Sigmoid colon (tissue), 7 donors: ENCODE results near the gene SPTLC1. TPM values are rescaled to one million over a fixed set of nuclear protein-coding genes. Genes with fewer than 3 reads are reported as not detected.

ENCODE experiments used
- DNase-seq: peaks from one replicate; pipeline ENCODE4 v3.0.0-alpha.2; 2019
- H3K27ac ChIP-seq, 4 donors: fragments of 200-600 bp; sonication (generic); one replicate each; pipeline ENCODE4 v1.5.1; 2016 to 2019; ENCODE audit warnings: mild to moderate bottlenecking in 1 of 4
- H3K27me3 ChIP-seq, 3 donors: fragments of 200-600 bp; sonication (generic); one replicate each; pipeline ENCODE4 v1.5.1; 2019; ENCODE audit warnings: mild to moderate bottlenecking in 1 of 3
- H3K36me3 ChIP-seq, 4 donors: fragments of 200-600 bp; sonication (generic); one replicate each; pipeline ENCODE4 v1.5.1; 2016 to 2019
- H3K4me1 ChIP-seq, 4 donors: fragments of 200-600 bp; sonication (generic); one replicate each; pipeline ENCODE4 v1.5.1; 2017 to 2019
- H3K4me3 ChIP-seq, 4 donors: fragments of 200-600 bp; sonication (generic); one replicate each; pipeline ENCODE4 v1.5.1; 2017 to 2019; ENCODE audit warnings: mild to moderate bottlenecking in 2 of 4, moderate library complexity in 1 of 4
- H3K9me3 ChIP-seq, 4 donors: fragments of 200-600 bp in 3 of 4; sonication (generic) in 3 of 4; one replicate each; pipeline versions ENCODE4 v1.5.1 to v1.6.1; 2013 to 2019
- CTCF ChIP-seq, 4 experiments: fragments of 450-650 bp in 3 of 4; fragments of 200-600 bp in 1 of 4; IDR thresholded peaks; one replicate each; pipeline ENCODE4 v1.5.1; 2016 to 2019; ENCODE audit warnings: antibody characterized with exemption in 4 of 4, mild to moderate bottlenecking in 3 of 4, moderate library complexity in 2 of 4
- EP300 ChIP-seq, 4 donors: sonication (generic); formaldehyde crosslinking; IDR thresholded peaks; one replicate each; pipeline ENCODE4 v1.6.1; 2017; ENCODE audit warnings: antibody characterized with exemption in 4 of 4
- POLR2A ChIP-seq, 2 donors: fragments of 450-650 bp; IDR thresholded peaks; one replicate each; pipeline ENCODE4 v1.6.1; 2016; ENCODE audit warnings: antibody characterized with exemption in 2 of 2, mild to moderate bottlenecking in 2 of 2, moderate library complexity in 2 of 2
- POLR2AphosphoS5 ChIP-seq, 4 donors: sonication (generic); formaldehyde crosslinking; IDR thresholded peaks; one replicate each; pipeline ENCODE4 v1.6.1; 2017; ENCODE audit warnings: antibody characterized with exemption in 4 of 4
- WGBS, 2 donors: extraction: QIAGEN DNeasy Blood & Tissue Kit; methylation state at CpG; one replicate each; pipeline ENCODE4 v1.1.7; 2013; 5-methylcytosine and 5-hydroxymethylcytosine counted together
- intact Hi-C: fragments of 100-400 bp; cut with DNase I; formaldehyde crosslinking; loops from one replicate; pipeline ENCODE4 v1.15.1; 2023
- polyA plus RNA-seq, 3 donors: library from polyadenylated mRNA; stranded (reverse); fragments of 200-250 nt; gene quantifications; one replicate each; pipeline ENCODE4 v1.2.3, GENCODE V29; 2013
- total RNA-seq, 4 donors: library from RNA; depleted of rRNA; stranded (reverse); fragments of >200 nt; gene quantifications; one replicate each; pipeline ENCODE4 v1.1.0, GENCODE V29; 2016
- donor health status: healthy with polysubstance abuse.
- donor health status: Bipolar disorder and iron deficiency.
- donor health status: healthy.

Gene SPTLC1
- total and polyA plus RNA-seq, 7 donors = 10.2 to 75.4 (median 55.0) TPM

GRCh38 chr9:92061184-92061583 lies 54.0 kb downstream of the SPTLC1 start:
- no peak overlapping the region for H3K27ac ChIP-seq
- no peak for TF ChIP-seq POLR2A (IDR thresholded peaks at IDR 0.05)
- no peak for TF ChIP-seq POLR2AphosphoS5 (IDR thresholded peaks at IDR 0.05)
- TF ChIP-seq CTCF (IDR thresholded peaks at IDR 0.05) = no peak
- no peak for TF ChIP-seq EP300 (IDR thresholded peaks at IDR 0.05)
- intact Hi-C loops = no loop called here
- no peak for DNase-seq
- H3K4me1 ChIP-seq = no peaks in the 10 kb centered on the region
- 97 to 98% methylated on average over 2 of the region's 2 CpGs for WGBS, 2 donors
- no peak overlapping the region for H3K4me3 ChIP-seq
- no peaks in the 10 kb centered on the region for H3K27me3 ChIP-seq
- H3K9me3 ChIP-seq = peaks cover 0 to 12% (median 2%) of the 10 kb centered on the region in 4 donors
- H3K36me3 ChIP-seq = peaks cover 0 to 40% (median 14%) of the 10 kb centered on the region in 4 donors

GRCh38 chr9:92059661-92060060 lies 55.6 kb downstream of the SPTLC1 start:
- intact Hi-C loops = no loop called here
- no peak overlapping the region for H3K27ac ChIP-seq
- 47 to 86% methylated on average over 3 of the region's 3 CpGs for whole genome bisulfite sequencing, 2 donors
- H3K9me3 ChIP-seq = peaks cover 0 to 12% (median 2%) of the 10 kb centered on the region in 4 donors
- no peaks in the 10 kb centered on the region for H3K27me3 ChIP-seq
- H3K4me1 ChIP-seq = no peaks in the 10 kb centered on the region
- DNase-seq = no peak
- TF ChIP-seq POLR2A (IDR thresholded peaks at IDR 0.05) (no peak), POLR2AphosphoS5 (IDR thresholded peaks at IDR 0.05) (no peak), CTCF (IDR thresholded peaks at IDR 0.05) (no peak), EP300 (IDR thresholded peaks at IDR 0.05) (no peak)
- H3K36me3 ChIP-seq = peaks cover 0 to 32% (median 14%) of the 10 kb centered on the region in 4 donors
- H3K4me3 ChIP-seq = no peak overlapping the region

GRCh38 chr9:92058723-92059444 lies 56.3 kb downstream of the SPTLC1 start:
- Histone ChIP-seq H3K9me3 (peaks cover 0 to 12% (median 2%) of the 10 kb centered on the region in 4 donors), H3K4me3 (no peak overlapping the region), H3K36me3 (peaks cover 0 to 32% (median 18%) of the 10 kb centered on the region in 4 donors), H3K4me1 (no peaks in the 10 kb centered on the region), H3K27ac (no peak overlapping the region), H3K27me3 (no peaks in the 10 kb centered on the region)
- DNase-seq = no peak
- TF ChIP-seq POLR2AphosphoS5 (IDR thresholded peaks at IDR 0.05) = no peak
- TF ChIP-seq POLR2A (IDR thresholded peaks at IDR 0.05) = no peak
- no peak for TF ChIP-seq CTCF (IDR thresholded peaks at IDR 0.05)
- no peak for TF ChIP-seq EP300 (IDR thresholded peaks at IDR 0.05)
- intact Hi-C loops = no loop called here
- 92 to 94% methylated on average over 5 of the region's 5 CpGs for WGBS, 2 donors

DNA sequence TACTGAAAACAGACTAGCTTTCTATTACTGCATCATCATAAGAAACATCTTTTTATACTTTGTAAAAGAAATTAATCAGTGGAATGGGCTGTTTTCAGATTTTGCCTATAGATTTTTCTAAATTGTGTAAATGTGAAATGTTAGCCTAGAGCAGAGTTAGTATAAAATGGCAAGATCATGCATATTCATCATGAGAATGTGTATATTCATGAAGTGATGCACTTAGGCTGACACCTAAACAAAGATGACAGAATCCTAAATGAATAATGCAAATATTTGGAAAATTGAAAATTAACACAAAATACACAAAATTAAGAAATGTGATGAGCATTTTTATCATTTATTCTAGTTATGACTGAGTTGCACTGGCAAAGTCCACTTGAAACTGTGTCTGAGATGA lies 57.2 kb downstream of the SPTLC1 start:
- H3K36me3 ChIP-seq = peaks cover 0 to 33% (median 19%) of the 10 kb centered on the region in 4 donors
- peaks cover 0 to 12% (median 2%) of the 10 kb centered on the region in 4 donors for H3K9me3 ChIP-seq
- DNase-seq = no peak
- H3K4me1 ChIP-seq = no peaks in the 10 kb centered on the region
- no peaks in the 10 kb centered on the region for H3K27me3 ChIP-seq
- H3K27ac ChIP-seq = no peak overlapping the region
- intact Hi-C loops = no loop called here
- no peak overlapping the region for H3K4me3 ChIP-seq
- TF ChIP-seq POLR2A (IDR thresholded peaks at IDR 0.05) (no peak), POLR2AphosphoS5 (IDR thresholded peaks at IDR 0.05) (no peak), CTCF (IDR thresholded peaks at IDR 0.05) (no peak), EP300 (IDR thresholded peaks at IDR 0.05) (no peak)
